LNCaP clone FGC (cell line): ENCODE results near the gene SMPD3.

ENCODE experiments used
- DNase-seq: peaks from one replicate; pipeline ENCODE4 v3.0.0-alpha.2; 2011; ENCODE audit warnings: low read depth
- H3K4me3 ChIP-seq: 2 replicates; pipeline ENCODE4 v1.5.1; 2011; ENCODE audit warnings: mild to moderate bottlenecking, low read depth, low read length, control low read depth
- TF ChIP-seq, protein P1 (sequence below): IDR thresholded peaks from 2 replicates; pipeline ENCODE4 v1.5.1; 2012; ENCODE audit warnings: mild to moderate bottlenecking; ENCODE audit not compliant: control insufficient read depth, insufficient read depth; ENCODE audit errors: extremely low read depth

SMPD3 gene

DNA sequence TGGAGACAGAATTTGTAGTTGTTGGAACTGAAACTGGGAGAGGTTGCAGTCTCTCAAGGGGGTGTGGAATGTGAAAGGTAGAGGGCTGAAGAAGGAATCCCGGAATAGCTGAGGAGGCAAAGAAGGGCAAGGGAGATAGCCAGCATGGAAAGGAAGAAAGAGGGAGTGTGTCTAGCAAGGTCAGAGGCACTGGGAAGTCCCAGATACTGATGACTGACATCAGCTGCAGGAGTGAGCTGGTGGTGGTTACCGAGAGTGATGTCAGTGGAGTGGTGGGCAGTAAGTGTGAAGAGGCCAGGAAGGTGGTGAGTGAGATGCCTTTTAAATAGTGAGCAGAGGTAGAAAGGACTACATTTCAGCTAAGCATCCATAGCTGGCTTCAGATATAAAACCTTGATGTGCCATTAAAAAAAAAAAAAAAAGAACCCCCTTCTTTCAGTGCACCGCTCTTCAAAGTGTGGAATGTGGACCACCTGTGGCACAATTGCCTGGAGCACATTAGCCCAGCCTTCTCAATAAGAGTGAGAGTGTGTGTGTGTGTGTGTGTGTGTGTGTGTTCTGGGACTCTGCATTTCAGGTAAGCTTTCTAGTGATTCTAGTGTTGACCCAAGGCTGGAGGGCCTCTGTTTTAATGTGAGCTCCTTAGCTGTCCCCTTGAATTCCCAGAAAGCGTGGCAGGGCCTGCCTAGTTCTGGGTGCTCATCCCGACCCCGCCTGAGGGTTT, 129.0 kb downstream of the SMPD3 start:
- TF ChIP-seq, protein P1, sequence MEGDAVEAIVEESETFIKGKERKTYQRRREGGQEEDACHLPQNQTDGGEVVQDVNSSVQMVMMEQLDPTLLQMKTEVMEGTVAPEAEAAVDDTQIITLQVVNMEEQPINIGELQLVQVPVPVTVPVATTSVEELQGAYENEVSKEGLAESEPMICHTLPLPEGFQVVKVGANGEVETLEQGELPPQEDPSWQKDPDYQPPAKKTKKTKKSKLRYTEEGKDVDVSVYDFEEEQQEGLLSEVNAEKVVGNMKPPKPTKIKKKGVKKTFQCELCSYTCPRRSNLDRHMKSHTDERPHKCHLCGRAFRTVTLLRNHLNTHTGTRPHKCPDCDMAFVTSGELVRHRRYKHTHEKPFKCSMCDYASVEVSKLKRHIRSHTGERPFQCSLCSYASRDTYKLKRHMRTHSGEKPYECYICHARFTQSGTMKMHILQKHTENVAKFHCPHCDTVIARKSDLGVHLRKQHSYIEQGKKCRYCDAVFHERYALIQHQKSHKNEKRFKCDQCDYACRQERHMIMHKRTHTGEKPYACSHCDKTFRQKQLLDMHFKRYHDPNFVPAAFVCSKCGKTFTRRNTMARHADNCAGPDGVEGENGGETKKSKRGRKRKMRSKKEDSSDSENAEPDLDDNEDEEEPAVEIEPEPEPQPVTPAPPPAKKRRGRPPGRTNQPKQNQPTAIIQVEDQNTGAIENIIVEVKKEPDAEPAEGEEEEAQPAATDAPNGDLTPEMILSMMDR: no peak
- H3K4me3 ChIP-seq: no peak overlapping the region
- no peak for DNase-seq

DNA sequence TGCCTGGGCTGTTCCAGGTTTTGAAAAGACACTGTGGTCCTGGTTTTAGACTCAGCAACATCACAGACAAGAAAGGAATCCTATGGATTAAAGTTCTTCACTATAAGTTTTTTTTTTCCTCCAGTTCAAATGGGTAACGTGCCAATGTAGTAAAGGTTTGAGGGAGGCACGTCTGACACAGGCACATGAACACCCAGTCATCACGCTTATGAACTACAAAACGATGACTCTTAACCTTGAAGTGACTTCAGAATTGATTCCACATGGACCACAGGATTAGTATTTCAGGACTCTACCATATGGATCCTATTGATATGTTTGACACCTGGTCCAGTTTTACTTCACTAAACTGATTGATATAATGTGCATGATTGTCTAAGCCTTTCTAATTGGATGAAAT, 135.2 kb downstream of the SMPD3 start:
- no peak overlapping the region for H3K4me3 ChIP-seq
- TF ChIP-seq, protein P1: no peak
- DNase-seq: no peak

DNA sequence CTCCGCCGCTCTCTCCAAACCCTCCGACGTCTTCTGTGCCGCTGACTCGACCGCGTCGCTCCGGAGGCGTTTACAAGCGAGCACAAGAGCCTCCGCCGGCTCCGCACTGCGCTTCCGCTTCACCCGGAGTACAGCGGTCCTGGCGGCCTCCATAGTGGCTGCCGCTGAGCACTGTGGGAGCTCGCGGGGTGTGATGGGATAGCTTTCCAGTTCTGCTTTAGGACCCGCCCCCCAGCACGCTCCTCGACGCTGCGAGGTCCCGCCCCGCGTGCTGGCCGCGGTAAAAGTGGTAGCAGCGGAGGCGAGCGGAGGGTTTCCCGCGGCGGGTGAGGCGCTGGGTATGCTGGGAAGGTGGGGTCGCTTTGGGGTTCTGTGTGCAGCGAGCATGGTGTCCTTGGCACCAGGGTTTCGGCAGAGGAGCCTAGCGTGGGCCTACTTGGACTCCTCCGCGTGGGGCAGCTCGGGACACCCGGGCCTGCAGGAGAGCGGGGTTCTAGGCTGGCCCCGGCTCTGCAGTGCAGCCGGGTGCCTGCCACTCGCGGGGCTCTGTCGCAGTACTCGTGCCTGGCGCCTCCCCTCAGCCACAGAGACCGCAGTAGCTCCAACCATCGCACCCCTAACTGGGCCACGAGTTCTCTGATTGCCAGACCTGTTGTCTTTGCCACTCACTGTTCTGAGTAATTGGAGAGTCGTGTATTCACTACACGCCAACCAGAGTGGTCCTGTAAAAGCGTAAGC, 137.4 kb downstream of the SMPD3 start, which contains the start of the genes PRMT7 and SLC7A6OS:
Gene PRMT7 (plus strand): TSS at position 246 of the 738 bp plus-strand sequence. CDS start 4,961 bp downstream, outside the sequence.
Gene SLC7A6OS (minus strand): TSS at position 173 of the 738 bp plus-strand sequence. CDS start 20 bp downstream, at position 153.
- peak; percentile 59 for DNase-seq
- H3K4me3 ChIP-seq: peak within 1 kb of the TSS; percentile 97
- TF ChIP-seq, protein P1: no peak

DNA sequence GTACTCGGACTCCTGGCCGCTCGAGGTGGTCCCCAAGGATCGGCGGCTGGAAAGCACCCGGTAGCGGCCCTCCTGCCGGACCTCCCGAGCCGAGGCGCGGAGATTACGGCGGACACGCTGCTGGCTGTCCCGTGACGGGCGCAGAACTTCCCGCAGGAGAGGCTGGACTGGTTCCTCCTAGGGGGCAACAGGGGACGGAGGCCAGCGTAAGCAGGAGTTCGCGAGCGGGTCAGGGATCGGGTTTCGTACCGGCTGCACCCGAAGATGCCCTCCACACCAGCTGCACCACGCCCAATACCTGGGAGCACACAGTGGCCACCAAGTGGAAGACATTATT, 137.9 kb downstream of the SMPD3 start:
- TF ChIP-seq, protein P1: no peak
- H3K4me3 ChIP-seq: peak overlapping the region; percentile 97
- DNase-seq: no peak

DNA sequence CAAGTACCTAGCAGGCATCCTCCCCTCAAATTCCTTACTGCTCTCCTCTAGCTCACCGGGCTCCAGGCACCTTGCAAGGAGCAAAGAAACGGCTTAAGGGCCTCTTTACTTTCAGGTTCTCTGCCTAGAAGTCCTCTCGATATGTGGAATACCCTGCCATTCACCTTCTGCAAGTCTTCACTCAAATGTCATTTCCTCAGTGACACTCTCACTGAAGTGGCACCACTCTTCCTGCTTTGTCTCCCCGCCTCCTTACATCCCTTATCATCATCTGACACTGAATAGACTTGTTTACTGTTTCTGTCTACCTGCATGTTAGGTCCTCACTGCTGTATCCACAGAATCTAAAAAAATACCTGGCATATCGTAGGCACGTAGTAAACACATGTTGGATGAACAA, 138.5 kb downstream of the SMPD3 start:
- TF ChIP-seq, protein P1: no peak

More for the DNA sequence above, 138.5 kb downstream of the SMPD3 start:
- H3K4me3 ChIP-seq: peak overlapping the region; percentile 97
- no peak for DNase-seq
